Panc1 (cell line): Measurements from ENCODE around the gene TCN1. TPM values are rescaled to one million over a fixed set of nuclear protein-coding genes. Genes with fewer than 3 reads are reported as not detected.

Experiments used
- ATAC-seq: fragments of 200-7000 bp; cut with Tn5 transposase; 2 replicates; pipeline ENCODE4 v1.9.1; 2020; ENCODE audit warnings: mild to moderate bottlenecking, moderate library complexity
- BruUV-seq: library from RNA; stranded (reverse); fragments of 400-500 nt; replicated peaks from 2 replicates; lab custom pipeline; 2021; lab: Mats Ljungman, UMichigan
- CTCF ChIA-PET: fragments of 300-600 bp; sonication (Branson Sonifier 250); formaldehyde crosslinking; loops from one replicate; lab custom pipeline; 2022; ENCODE audit warnings: antibody characterized with exemption; lab: Charles Lee
- POLR2A ChIA-PET: fragments of 300-600 bp; sonication (Branson Sonifier 250); formaldehyde crosslinking; loops from one replicate; lab custom pipeline; 2022; ENCODE audit warnings: antibody characterized with exemption; lab: Charles Lee
- DNase-seq: peaks from one replicate; pipeline ENCODE4 v3.0.0-alpha.2; 2010; ENCODE audit warnings: low read depth, low spot score
- H3K27ac ChIP-seq: 2 replicates; pipeline ENCODE4 v1.5.1; 2011; ENCODE audit warnings: mild to moderate bottlenecking, low read length, inconsistent platforms
- H3K27me3 ChIP-seq: fragments of 200-500 bp; sonication (Bioruptor generic); 2 replicates; pipeline ENCODE4 v1.6.0; 2014; ENCODE audit warnings: low read length, inconsistent platforms; ENCODE audit not compliant: control insufficient read depth, insufficient read depth
- H3K36me3 ChIP-seq: fragments of 200-500 bp; sonication (Bioruptor generic); 2 replicates; pipeline ENCODE4 v1.5.1; 2014; ENCODE audit warnings: inconsistent platforms, mild to moderate bottlenecking, low read length, moderate library complexity; ENCODE audit not compliant: control insufficient read depth, insufficient read depth
- H3K4me1 ChIP-seq: 2 replicates; pipeline ENCODE4 v1.5.1; 2011; ENCODE audit warnings: inconsistent platforms, mild to moderate bottlenecking, low read length, moderate library complexity; ENCODE audit not compliant: control insufficient read depth, insufficient read depth
- H3K4me3 ChIP-seq, 2 experiments: 2 replicates each; pipeline ENCODE4 v1.5.1; 2011 to 2012; ENCODE audit warnings: low read depth in 2 of 2, low read length in 2 of 2, mild to moderate bottlenecking in 2 of 2, inconsistent platforms in 1 of 2, moderate library complexity in 1 of 2
- H3K9me3 ChIP-seq: fragments of 200-500 bp; sonication (Bioruptor generic); 2 replicates; pipeline ENCODE4 v1.5.1; 2014; ENCODE audit warnings: low read depth, mild to moderate bottlenecking, inconsistent platforms, low read length, moderate library complexity; ENCODE audit not compliant: control insufficient read depth, insufficient read depth
- CTCF ChIP-seq: fragments of 450-650 bp; IDR thresholded peaks from 2 replicates; pipeline ENCODE4 v1.5.1; 2017; ENCODE audit warnings: mild to moderate bottlenecking
- POLR2AphosphoS5 ChIP-seq: IDR thresholded peaks from 2 replicates; pipeline ENCODE4 v1.6.1; 2012; ENCODE audit warnings: mild to moderate bottlenecking, low read depth, low read length, moderate library complexity
- REST ChIP-seq, 2 experiments: IDR thresholded peaks; 2 replicates each; pipeline ENCODE4 v1.6.1; 2011 to 2012; ENCODE audit warnings: low read depth in 2 of 2, control low read depth in 1 of 2, low read length in 1 of 2, mild to moderate bottlenecking in 1 of 2, moderate library complexity in 1 of 2; ENCODE audit not compliant: insufficient read depth in 1 of 2
- SIN3A ChIP-seq: IDR thresholded peaks from 2 replicates; pipeline ENCODE4 v1.6.1; 2012; ENCODE audit warnings: low read depth, mild to moderate bottlenecking, low read length, moderate library complexity, borderline replicate concordance; ENCODE audit not compliant: insufficient read depth
- TCF7L2 ChIP-seq: IDR thresholded peaks from 2 replicates; pipeline ENCODE4 v1.6.1; 2011; ENCODE audit warnings: mild to moderate bottlenecking, low read depth, low read length, inconsistent platforms
- in situ Hi-C: cut with HindIII; loops from 2 replicates; pipeline ENCODE4 v1.10.0; 2016; ENCODE audit warnings: low sequenced_read_pairs, low pct_unique_long_range_greater_than_20kb
- intact Hi-C: fragments of 100-400 bp; cut with micrococcal nuclease; formaldehyde crosslinking; loops from one replicate; pipeline ENCODE4 v1.10.0; 2022; ENCODE audit not compliant: unreplicated experiment
- total RNA-seq: library from RNA; stranded (reverse); gene quantifications from one replicate; pipeline ENCODE4 v1.2.1, GENCODE V29; 2021; ENCODE audit not compliant: unreplicated experiment

TCN1 gene
- total RNA-seq, 1 experiment from 2014 or later: not detected

- ChIA-PET POLR2A (no interaction called here), CTCF (no interaction called here)
- no peak for TF ChIP-seq TCF7L2
- TF ChIP-seq CTCF: no peak
- TF ChIP-seq SIN3A: no peak
- intact Hi-C loops: no loop called here
- Histone ChIP-seq H3K27me3 (no peaks in the 10 kb centered on the region), H3K27ac (no peak overlapping the region), H3K4me3 (no peak overlapping the region), H3K9me3 (no peaks in the 10 kb centered on the region), H3K4me1 (peaks cover 6% of the 10 kb centered on the region; the same call in 1 of the 2 replicates), H3K36me3 (no peaks in the 10 kb centered on the region)
- in situ Hi-C loops: no loop called here
- DNase-seq (no peak), ATAC-seq (no peak)
- BruUV-seq: no TSS peak
Observed at GRCh38 chr11:59862252-59862651, 4.0 kb downstream of the TCN1 start.

GRCh38 chr11:59859673-59860072 lies 6.6 kb downstream of the TCN1 start:
- intact Hi-C loops: no loop called here
- peaks cover 6% of the 10 kb centered on the region; the same call in 1 of the 2 replicates for H3K4me1 ChIP-seq
- in situ Hi-C loops: no loop called here

More at GRCh38 chr11:59859673-59860072, 6.6 kb downstream of the TCN1 start:
- ATAC-seq: no peak
- CTCF ChIA-PET: no interaction called here
- Histone ChIP-seq H3K9me3 (no peaks in the 10 kb centered on the region), H3K27ac (no peak overlapping the region), H3K27me3 (no peaks in the 10 kb centered on the region), H3K4me3 (no peak overlapping the region), H3K36me3 (no peaks in the 10 kb centered on the region)
- BruUV-seq: no TSS peak
- POLR2A ChIA-PET: no interaction called here
- DNase-seq: no peak
- TF ChIP-seq POLR2AphosphoS5: no peak
- no peak for TF ChIP-seq TCF7L2
- TF ChIP-seq REST (IDR thresholded peaks at IDR 0.05; ENCODE audit: insufficient read depth in 1 of 2, low read depth in 2 of 2, low read length in 1 of 2): no peak
- TF ChIP-seq SIN3A: no peak
- no peak for TF ChIP-seq CTCF
